Uterus (tissue), 2 donors: ENCODE data around the gene RPS16.

Source experiments
- POLR2A ChIP-seq, 2 donors: fragments of 450-650 bp; IDR thresholded peaks; one replicate each; pipeline ENCODE4 v1.6.1; 2016; ENCODE audit warnings: antibody characterized with exemption in 2 of 2, mild to moderate bottlenecking in 1 of 2, moderate library complexity in 1 of 2
- TF ChIP-seq, protein P1 (sequence below), 4 experiments: fragments of 200-600 bp in 2 of 4; fragments of 450-650 bp in 2 of 4; sonication (generic) in 2 of 4; IDR thresholded peaks; one replicate each; pipeline ENCODE4 v1.5.1; 2016 to 2019; ENCODE audit warnings: antibody characterized with exemption in 4 of 4, mild to moderate bottlenecking in 2 of 4, moderate library complexity in 1 of 4

DNA sequence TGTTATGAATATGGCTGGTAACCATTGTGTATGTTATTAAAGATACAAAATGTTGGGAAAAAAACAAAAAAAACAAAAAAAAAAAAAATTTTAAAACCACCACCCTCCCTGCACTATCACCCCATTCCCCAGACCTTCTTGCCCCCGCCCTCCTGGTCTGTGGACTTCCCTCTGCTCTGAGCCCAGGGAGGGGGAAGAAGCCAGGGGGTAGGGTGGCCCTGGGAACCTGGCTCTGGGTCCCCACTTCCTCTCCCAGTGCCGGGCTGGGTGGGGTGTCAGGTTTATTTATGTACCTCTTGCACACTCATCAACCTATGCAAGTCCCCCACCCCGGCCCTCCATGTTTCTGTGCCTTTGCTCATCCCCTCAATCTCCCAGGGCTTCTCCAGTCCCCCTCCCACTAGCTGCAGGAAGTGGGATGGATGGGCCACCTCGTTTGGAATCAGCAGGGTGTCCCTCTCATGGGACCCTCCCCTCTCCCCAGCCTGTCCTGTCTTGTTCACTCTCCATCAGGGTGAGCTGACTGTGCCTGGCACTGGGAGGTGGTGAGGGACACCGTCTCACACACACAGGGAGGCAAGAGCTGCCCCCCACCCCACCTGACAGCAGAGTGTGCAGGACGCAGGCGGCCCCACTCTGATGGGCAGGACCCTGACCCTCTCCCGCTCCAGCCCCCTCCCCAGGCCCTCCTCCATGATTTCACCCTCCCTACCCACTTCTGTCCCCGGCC, 50.7 kb downstream of the RPS16 start:
- TF ChIP-seq, protein P1, sequence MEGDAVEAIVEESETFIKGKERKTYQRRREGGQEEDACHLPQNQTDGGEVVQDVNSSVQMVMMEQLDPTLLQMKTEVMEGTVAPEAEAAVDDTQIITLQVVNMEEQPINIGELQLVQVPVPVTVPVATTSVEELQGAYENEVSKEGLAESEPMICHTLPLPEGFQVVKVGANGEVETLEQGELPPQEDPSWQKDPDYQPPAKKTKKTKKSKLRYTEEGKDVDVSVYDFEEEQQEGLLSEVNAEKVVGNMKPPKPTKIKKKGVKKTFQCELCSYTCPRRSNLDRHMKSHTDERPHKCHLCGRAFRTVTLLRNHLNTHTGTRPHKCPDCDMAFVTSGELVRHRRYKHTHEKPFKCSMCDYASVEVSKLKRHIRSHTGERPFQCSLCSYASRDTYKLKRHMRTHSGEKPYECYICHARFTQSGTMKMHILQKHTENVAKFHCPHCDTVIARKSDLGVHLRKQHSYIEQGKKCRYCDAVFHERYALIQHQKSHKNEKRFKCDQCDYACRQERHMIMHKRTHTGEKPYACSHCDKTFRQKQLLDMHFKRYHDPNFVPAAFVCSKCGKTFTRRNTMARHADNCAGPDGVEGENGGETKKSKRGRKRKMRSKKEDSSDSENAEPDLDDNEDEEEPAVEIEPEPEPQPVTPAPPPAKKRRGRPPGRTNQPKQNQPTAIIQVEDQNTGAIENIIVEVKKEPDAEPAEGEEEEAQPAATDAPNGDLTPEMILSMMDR (IDR thresholded peaks at IDR 0.05): no peak
- TF ChIP-seq POLR2A (IDR thresholded peaks at IDR 0.05): no peak
